Fibroblast of pulmonary artery (primary cell): Measurements from ENCODE around the gene HPCA.

Source experiments
- DNase-seq: peaks from one replicate; pipeline ENCODE4 v3.0.0-alpha.2; 2010; ENCODE audit warnings: low read depth
- H3K4me3 ChIP-seq: replicated peaks from 2 replicates; pipeline ENCODE4 v1.5.1; 2011; ENCODE audit warnings: low read depth, mild to moderate bottlenecking, control low read depth, low read length, moderate library complexity
- CTCF ChIP-seq: IDR thresholded peaks from 2 replicates; pipeline ENCODE4 v1.5.1; 2011; ENCODE audit warnings: mild to moderate bottlenecking, control low read depth, low read length, inconsistent platforms; ENCODE audit errors: missing control alignments

The HPCA gene

DNA sequence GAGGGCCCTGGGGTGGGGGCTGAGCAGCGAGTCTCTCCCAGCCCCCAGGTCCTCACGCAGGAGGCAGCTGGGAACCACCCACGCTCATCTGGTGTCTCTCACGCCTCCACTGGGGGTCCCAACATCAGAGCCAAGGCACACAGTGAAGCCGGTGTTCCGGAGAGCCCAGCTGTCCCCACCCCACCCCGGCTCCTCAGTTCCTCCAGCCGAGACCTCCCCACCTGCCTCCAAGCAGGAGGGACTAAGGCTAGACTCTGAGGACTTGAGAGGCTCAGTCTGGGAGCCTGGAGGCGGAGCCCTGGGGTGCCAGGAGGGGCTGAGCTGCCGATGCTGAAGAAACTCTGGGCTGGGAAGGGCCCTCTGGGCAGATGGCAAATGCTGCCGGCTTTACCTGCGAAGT lies 1.6 kb upstream of the HPCA start:
- TF ChIP-seq CTCF, result no peak
- no peak overlapping the region for H3K4me3 ChIP-seq
- DNase-seq, result no peak

GRCh38 chr1:32885676-32886003 lies 651 bp upstream of the HPCA start:
- H3K4me3 ChIP-seq, result no peak overlapping the region
- no peak for TF ChIP-seq CTCF

DNA sequence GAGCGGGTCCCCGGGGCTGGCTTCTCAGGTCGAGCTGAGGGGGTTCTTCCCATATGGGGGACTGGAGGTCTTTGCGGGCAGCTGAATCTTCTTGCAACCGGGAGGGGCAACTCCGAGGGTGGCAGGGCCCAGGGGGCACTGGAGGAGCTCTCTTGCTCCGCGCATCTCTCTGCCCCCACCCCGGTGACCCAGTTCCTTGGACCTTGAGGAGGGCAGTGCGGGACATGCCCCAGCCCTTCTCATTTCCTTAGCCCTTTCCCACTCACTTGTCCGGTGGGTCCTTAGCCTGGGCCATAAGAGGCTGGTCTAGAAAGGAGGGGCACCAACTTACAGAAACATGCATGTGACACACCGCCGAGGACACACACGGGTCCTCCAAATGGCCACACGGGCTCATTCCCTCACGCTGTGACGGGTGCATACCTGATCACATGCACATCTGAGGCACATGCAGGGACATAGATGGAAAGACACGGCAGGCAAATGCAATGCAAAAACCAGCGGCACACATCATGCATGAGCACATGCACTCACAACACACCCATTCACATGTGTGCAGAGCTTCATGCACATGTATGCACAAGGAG lies 630 bp downstream of the HPCA start:
- H3K4me3 ChIP-seq, result no peak overlapping the region
- TF ChIP-seq CTCF, result no peak
- no peak for DNase-seq

More at GRCh38 chr1:32885676-32886003, 651 bp upstream of the HPCA start:
- DNase-seq, result no peak

DNA sequence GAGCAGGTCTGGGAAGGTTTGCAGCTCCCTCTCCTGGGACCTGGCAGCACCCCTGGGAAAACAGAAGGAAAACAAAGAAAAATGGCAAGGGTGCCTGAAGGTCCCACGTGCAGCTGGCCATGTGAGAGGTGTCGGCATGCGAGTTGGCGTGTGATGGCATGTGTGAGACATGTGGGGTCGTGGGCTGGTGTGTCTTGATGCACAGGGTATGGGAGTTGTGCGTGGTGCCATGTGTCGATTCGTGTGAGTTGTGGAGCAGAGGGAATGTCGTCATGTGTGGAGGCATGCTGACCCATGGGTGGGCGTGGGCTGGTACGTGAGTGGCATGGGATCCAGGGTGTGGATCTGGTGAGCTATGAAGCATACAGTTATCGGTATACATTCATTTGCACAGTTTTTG lies 1.3 kb downstream of the HPCA start:
- no peak for DNase-seq
- TF ChIP-seq CTCF, result no peak
- no peak overlapping the region for H3K4me3 ChIP-seq

- TF ChIP-seq CTCF, result no peak
- no peak overlapping the region for H3K4me3 ChIP-seq
- DNase-seq, result no peak
Observed at GRCh38 chr1:32888134-32888533, 1.8 kb downstream of the HPCA start.

GRCh38 chr1:32888677-32889420 lies 2.6 kb downstream of the HPCA start:
- no peak for TF ChIP-seq CTCF
- no peak for DNase-seq
- H3K4me3 ChIP-seq, result no peak overlapping the region

DNA sequence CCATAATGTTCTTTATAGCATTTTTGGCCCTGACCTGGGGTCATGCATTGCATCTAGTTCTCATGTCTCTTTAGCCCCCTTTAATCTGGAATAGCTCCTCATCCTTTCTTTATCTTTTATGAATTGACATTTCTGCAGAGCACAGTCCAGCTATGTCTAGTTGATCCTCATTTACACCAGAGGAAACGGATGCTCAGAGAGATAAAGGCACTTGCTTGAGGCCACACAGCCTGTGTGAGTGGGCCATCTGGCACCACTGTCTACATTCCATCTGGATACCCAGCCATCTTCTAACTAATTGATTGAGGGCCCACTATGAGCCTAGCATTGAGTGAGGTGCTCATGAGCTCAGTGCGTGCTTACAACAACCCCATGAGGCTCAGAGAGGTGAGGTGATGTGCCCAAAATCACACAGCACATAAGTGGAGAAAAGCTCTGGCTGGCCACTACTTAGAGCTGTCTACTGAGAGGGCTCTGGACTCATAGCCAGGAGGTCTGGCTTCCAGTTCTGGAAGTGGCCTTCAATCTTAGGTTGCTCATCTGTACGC lies 3.5 kb downstream of the HPCA start:
- H3K4me3 ChIP-seq, result no peak overlapping the region
- no peak for TF ChIP-seq CTCF
- DNase-seq, result no peak
